Keratinocyte (primary cell): ENCODE measurements around the gene BCAR3.

Experiments used
- CTCF ChIP-seq, 3 experiments: IDR thresholded peaks in 1 of 3; conservative IDR thresholded peaks in 1 of 3; optimal IDR thresholded peaks in 1 of 3; 2 replicates in 2 of 3; 3 replicates in 1 of 3; pipeline versions ENCODE3 to v1.5.1; 2011; ENCODE audit warnings: low read length in 3 of 3, mild to moderate bottlenecking in 3 of 3, moderate library complexity in 2 of 3, control low read depth in 1 of 3, inconsistent platforms in 1 of 3; ENCODE audit not compliant: insufficient read depth in 2 of 3; ENCODE audit errors: extremely low read depth in 1 of 3
- EZH2 ChIP-seq: IDR thresholded peaks from one replicate; pipeline ENCODE4 v1.6.1; 2012; ENCODE audit warnings: inconsistent platforms, mild to moderate bottlenecking, low read length, moderate library complexity

- TF ChIP-seq CTCF (optimal IDR thresholded peaks at IDR 0.05 in 1 of 3, IDR thresholded peaks at IDR 0.05 in 1 of 3, conservative IDR thresholded peaks at IDR 0.05 in 1 of 3; ENCODE audit: extremely low read depth in 1 of 3, insufficient read depth in 2 of 3, low read length in 3 of 3) (no peak), EZH2 (no peak)
These were observed 105.9 kb downstream of the BCAR3 start for GRCh38 chr1:93575621-93576284.
